Measurements from ENCODE around the gene KRTAP9-3.

- TF ChIP-seq CTCF (IDR thresholded peaks at IDR 0.05) (no peak), EZH2 (IDR thresholded peaks at IDR 0.05; ENCODE audit: borderline replicate concordance, insufficient read depth, low read depth, low read length, poor library complexity, severe bottlenecking) (no peak)
Measured at GRCh38 chr17:41215681-41216080, 16.6 kb upstream of the KRTAP9-3 start.
